Ammon's horn (tissue), 1 donor: ENCODE measurements around the gene NHSL2.
"Not testable (repeated sequence)": the region's sequence is repeated elsewhere in the genome, so short reads cannot be mapped to it uniquely, and the experiment has no call there.

ENCODE experiments used
- DNase-seq: peaks from one replicate; pipeline ENCODE4 v3.0.0-alpha.2; 2016; ENCODE audit warnings: low spot score

NHSL2 gene

GRCh38 chrX:72130156-72130761, 219.6 kb downstream of the NHSL2 start:
- no peak for DNase-seq

GRCh38 chrX:72130762-72131250, 220.2 kb downstream of the NHSL2 start:
- no peak for DNase-seq

DNA sequence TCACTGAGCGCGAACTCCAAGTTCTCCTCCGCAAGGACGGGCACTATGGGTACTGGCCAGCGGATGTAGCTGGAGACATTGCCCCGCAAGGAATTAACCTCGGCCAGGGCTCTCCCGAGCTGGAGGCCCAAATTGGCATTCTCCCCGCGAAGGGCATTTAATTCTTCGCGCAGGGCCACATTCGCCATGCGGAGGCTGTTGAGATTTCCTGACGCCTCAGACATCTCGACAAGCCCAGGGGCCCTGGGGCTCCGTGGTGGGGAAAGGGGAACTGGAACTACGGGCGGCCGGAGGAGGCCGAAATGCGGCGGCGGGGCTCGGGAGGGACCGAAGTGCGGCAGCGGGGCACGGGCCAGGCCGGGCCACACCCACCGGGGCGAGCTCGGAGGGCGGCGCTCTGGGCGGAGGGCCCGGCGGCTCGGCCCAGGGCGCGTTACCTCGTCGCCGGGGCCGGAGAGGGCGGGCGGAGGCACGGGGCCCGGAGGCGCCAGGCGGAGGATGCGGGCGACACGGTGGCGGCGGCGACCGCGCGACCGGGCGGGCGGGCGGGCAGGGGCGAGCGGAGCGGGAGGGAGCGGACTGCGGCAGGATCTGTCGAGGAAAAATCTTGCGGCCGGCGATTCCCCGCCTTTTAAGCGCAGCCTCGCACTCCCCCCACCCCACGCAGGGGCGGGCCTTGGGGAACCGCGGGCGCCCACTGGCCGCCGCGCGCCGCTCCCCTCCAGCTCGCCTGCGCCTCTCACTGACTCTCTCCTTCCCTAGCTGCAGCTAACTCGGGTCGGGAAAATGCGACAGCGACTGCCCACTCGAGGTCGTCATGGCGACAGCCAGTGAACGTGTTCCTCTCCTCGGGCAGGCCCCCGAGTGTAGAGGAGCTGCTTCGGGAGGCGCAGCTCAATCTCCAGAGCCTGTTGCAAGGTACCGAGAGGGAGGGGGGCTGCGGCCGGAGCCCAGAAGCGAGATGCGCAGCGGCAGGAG, 221.0 kb downstream of the NHSL2 start, which contains the start of gene RTL5:
RTL5 (minus strand) TSS at position 599 of the 978 bp plus-strand sequence.
- peak; percentile 94 for DNase-seq

DNA sequence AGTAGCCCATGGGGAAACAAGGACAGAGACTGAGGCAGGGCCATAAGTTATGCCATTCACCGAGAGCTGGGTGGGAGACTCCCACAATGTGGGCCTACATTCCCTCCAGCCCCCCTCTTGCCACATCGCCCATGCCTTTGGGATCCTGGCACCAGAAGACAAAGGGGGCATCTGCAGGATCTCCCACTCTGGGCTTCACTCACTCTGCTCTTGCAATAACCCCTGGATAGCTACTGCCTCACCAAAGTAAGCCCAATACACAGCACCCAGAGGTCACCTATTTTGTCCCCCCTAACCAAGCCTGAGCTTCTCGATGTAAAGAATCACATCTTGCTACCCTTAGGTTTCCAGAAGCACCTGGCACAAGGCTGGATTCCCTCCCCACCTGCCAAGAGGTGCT, 221.8 kb downstream of the NHSL2 start:
- DNase-seq = no peak

DNA sequence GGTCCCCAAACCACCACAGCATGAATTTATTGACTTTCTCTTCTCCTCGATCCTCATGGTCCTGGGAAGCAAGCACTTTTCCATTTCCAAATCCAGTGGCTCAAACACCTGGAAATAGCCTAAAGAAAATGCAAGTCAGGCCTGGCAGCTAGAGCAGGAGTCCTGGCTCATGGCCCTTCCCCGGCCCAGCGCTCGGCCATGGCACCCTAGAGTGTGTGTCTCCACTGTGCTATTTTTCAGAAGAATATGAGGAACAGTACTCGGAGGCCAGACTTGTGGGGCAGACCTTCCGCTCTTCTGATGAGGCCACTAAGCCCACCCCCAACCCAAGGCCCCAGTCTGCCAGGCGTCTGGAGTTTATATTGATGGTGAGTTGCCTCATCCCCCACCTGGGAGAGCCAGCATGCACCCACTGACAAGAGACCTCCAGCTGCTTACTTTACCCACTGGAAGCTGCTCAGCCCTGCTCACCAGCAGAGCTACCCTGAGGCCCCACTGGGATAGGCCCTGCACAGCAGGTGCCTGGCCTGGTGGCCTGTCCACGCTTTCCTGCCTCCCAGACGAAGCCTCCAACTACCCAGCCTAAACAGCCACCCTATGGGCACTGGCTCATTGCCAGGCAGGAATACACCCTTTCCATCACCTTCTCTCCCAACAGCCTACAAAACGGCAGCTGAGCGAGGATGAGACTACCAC, 223.4 kb downstream of the NHSL2 start:
- DNase-seq = no peak

GRCh38 chrX:72137846-72138495, 227.3 kb downstream of the NHSL2 start:
- no peak for DNase-seq

DNA sequence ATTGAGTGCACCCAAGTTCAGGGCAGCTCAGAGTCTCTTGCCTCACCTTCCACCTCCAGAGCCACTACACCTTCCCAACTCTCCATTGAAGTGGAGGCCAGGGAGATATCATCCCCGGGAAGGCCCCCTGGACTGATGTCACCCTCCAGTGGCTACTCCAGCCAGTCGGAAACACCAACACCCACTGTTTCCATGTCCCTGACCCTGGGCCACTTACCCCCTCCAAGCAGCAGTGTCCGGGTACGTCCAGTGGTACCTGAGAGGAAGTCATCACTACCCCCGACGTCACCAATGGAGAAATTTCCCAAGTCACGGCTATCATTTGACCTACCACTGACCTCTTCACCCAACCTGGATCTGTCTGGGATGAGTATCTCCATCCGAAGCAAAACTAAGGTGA, 228.9 kb downstream of the NHSL2 start:
- no peak for DNase-seq

DNA sequence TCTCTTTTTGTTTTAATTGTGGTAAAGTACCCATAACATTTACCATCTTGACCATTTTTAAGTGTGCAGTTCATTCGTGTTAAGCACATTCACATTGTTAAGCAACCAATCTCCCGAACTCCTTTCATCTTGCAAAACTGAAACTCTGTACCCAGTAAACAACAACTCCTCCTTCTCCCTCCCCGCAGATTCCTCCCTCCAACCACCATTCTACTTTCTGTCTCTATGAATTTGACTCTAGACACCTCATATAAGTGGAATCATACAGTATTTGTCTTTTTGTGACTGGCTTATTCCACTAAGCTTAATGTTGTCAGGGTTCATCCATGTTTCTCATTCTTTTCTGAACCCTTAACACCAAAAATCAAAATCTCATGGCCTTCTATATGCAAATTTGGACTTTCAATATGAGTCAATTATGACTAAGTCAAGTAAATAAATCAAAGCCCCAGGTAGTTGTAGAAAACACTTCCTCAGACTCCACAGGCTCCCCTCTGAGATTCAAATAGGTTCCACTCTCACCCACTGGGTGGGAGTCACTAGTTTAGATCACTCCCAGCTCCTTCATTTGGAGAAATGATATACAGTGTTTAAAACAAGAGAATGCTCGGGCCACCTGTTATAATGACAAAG, 230.8 kb downstream of the NHSL2 start:
- DNase-seq = no peak

DNA sequence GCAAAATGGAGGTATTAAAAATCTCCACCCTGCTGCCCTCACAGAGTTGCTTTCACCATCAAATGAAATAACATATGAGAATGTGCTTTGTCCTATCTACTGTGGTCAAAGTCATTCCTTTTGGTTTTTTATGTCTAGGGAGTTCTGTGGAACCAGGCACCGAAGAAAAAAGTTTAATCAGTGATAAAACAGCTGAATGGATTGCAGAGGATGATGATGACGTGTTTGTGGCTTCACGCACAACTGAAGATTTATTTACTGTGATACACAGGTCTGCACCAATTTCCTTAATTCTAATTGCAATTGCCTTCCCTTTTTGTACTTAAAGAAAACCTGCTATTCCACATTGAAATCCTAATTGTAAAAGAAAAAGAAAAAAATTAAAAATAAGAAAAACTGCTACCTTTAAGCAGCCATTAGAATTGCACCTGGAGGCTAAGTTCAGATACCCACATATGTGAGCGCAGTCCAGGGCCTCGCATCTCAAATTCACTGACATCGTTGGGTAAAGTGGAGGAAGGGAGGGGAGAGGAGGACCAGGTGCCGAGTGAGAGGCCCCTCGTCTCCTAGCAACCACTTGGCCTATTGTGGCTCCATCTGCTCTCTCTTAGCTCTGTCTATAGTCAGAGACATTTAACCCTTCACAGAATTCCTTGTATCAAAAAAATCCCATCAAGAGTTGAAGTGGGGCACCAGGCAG, 231.6 kb downstream of the NHSL2 start:
- DNase-seq = peak; percentile 41

DNA sequence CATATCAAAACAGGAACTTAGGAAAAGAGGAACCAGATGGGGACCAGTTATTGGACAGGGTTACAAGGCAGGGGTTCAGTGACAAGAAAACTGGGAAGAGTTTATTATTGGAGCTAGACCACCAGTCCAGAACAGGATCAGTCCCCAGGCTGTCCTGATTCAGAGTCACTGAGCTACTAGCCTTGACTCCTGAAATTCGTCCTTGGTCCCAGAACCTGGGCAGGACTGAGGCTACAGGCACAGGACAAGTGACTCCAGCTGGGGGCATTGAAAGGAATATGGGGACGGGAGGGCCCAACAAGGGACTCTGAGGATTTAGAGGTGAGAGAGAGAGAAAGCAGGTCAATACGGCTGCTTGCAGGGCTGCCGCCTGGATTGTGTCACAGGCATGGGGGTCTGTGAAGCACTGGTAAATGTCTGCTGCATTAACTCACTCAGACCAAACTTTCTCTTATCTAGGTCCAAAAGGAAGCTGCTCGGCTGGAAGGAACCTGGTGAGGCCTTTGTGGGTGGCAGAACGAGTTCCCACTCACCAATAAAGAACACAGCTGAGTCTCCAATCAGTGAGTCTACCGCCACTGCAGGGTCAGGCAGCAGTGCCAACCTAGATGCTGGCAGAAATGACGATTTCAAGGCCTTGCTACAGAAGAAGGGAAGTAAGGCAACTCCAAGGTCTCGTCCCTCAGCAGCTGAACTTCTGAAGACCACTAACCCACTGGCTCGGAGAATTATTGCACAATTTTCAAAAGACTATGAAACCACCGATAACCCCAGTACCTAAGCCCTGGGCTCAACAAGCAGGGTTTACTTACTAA, 232.4 kb downstream of the NHSL2 start:
- no peak for DNase-seq

DNA sequence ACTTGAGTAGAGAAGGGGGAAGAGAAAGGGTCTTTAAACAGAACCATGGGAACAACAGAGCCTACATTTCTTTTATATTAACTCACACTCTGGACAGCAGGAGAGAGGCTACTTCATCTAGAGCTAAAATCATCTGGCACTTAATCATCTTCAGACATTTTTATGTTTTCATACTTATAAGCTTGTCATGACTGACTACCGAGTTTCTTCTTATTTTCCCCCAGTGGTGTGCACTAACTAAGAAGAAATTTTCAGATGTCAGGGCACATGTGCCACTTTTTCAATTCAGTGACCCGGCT, 232.9 kb downstream of the NHSL2 start:
- no peak for DNase-seq

DNA sequence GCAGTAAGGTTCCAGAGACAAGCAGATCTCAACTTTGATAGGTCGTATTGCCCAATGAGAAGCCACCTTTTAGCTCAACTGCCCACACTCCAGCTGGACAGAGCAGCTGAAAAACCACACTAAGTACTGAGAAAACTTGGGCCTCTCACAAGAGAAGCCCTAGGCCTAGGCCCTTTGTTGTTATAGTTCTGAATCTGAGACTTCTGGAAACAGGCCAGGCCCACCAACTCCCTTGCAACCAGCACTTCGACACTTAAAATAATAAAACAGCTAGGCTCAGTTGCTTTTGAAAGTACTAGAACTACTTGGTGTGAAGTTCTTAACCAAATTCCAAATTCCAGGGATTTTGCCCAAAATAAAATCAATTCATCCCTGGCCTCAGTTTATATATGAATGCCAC, 234.5 kb downstream of the NHSL2 start:
- no peak for DNase-seq

GRCh38 chrX:72146527-72146926, 235.9 kb downstream of the NHSL2 start:
- DNase-seq = no peak

- DNase-seq = no peak
Observed at GRCh38 chrX:72158773-72159172, 248.1 kb downstream of the NHSL2 start.

GRCh38 chrX:72159769-72160168, 249.1 kb downstream of the NHSL2 start:
- no peak for DNase-seq

GRCh38 chrX:72165551-72165950, 254.9 kb downstream of the NHSL2 start:
- DNase-seq = no peak

DNA sequence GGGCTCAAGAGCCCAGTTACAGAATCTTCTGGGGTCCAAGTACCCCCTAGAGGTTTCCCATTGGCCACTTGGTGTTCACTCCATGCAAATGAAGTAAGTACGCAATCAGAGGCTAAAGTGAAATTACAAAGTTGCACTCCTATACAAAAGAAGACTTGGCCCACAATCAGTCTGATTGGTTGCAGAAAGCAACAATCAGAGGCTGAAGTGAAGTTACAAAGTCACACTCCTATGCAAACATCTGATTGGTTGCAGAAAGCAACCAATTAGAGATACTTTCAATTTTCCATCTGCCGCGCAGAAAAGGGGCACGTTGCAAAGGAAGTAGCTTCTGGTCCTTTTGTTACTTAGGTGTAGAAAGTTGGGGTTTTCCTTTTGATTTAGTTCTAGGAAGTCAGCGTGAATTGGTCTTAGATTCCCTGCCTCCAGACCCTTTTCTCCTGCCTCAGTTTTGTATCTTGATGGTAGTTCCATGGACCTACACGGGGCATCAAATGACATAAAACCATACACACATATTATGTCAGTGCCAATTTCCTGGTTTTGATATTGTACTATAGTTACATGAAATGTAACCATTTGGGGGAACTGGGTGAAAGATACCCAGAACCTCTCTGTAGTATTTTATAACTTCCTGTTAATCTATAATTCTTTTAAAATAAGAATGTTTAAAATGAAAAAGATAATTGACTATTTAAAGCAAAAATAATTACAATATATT, 258.5 kb downstream of the NHSL2 start:
- peak; percentile 1 for DNase-seq

- not testable (repeated sequence) for DNase-seq
Observed at GRCh38 chrX:72176289-72176688, 265.6 kb downstream of the NHSL2 start.

GRCh38 chrX:72176981-72177380, 266.3 kb downstream of the NHSL2 start:
- DNase-seq = peak; percentile 36

GRCh38 chrX:72180539-72180938, 269.9 kb downstream of the NHSL2 start:
- no peak for DNase-seq
